Gastroesophageal sphincter (tissue), 3 donors: ENCODE results near the gene DDX21.

Source experiments
- CTCF ChIP-seq, 4 experiments: fragments of 200-600 bp in 2 of 4; fragments of 450-650 bp in 2 of 4; sonication (generic) in 1 of 4; IDR thresholded peaks; one replicate each; pipeline ENCODE4 v1.5.1; 2017 to 2019; ENCODE audit warnings: antibody characterized with exemption in 4 of 4, mild to moderate bottlenecking in 2 of 4, moderate library complexity in 2 of 4
- EP300 ChIP-seq: sonication (generic); formaldehyde crosslinking; IDR thresholded peaks from one replicate; pipeline ENCODE4 v1.6.1; 2017; ENCODE audit warnings: antibody characterized with exemption, mild to moderate bottlenecking
- POLR2A ChIP-seq, 2 donors: fragments of 450-650 bp; IDR thresholded peaks; one replicate each; pipeline ENCODE4 v1.6.1; 2017; ENCODE audit warnings: antibody characterized with exemption in 2 of 2, mild to moderate bottlenecking in 2 of 2, moderate library complexity in 1 of 2
- POLR2AphosphoS5 ChIP-seq: sonication (generic); formaldehyde crosslinking; IDR thresholded peaks from one replicate; pipeline ENCODE4 v1.6.1; 2017; ENCODE audit warnings: antibody characterized with exemption

- TF ChIP-seq EP300 = no peak
- TF ChIP-seq POLR2AphosphoS5 = no peak
- TF ChIP-seq POLR2A (IDR thresholded peaks at IDR 0.05) = no peak
- no peak for TF ChIP-seq CTCF (IDR thresholded peaks at IDR 0.05)
Measured at GRCh38 chr10:68997211-68997610, 41.2 kb downstream of the DDX21 start.
